Endothelial cell of umbilical vein (primary cell): ENCODE results near the gene LBX2.

Experiments
- EZH2 ChIP-seq: IDR thresholded peaks from 2 replicates; pipeline ENCODE4 v1.6.1; 2012; ENCODE audit warnings: borderline replicate concordance, low read depth, mild to moderate bottlenecking, moderate library complexity, low read length, inconsistent platforms; ENCODE audit not compliant: severe bottlenecking
- FOS ChIP-seq: IDR thresholded peaks from 2 replicates; pipeline ENCODE4 v1.6.1; 2011; ENCODE audit warnings: mild to moderate bottlenecking, low read length, moderate library complexity, borderline replicate concordance; ENCODE audit not compliant: insufficient read depth
- GATA2 ChIP-seq: IDR thresholded peaks from 2 replicates; pipeline ENCODE4 v1.7.0; 2011; ENCODE audit warnings: low read depth, mild to moderate bottlenecking, moderate library complexity, mixed read lengths, low read length; ENCODE audit not compliant: insufficient read length, insufficient read depth
- JUN ChIP-seq: IDR thresholded peaks from 2 replicates; pipeline ENCODE4 v1.6.1; 2011; ENCODE audit warnings: borderline replicate concordance, low read depth; ENCODE audit not compliant: insufficient read length, insufficient read depth
- MYC ChIP-seq: IDR thresholded peaks from one replicate; pipeline ENCODE4 v1.6.1; 2011; ENCODE audit warnings: mild to moderate bottlenecking, low read depth, low read length
- POLR2A ChIP-seq: IDR thresholded peaks from 2 replicates; pipeline ENCODE4 v1.6.1; 2012; ENCODE audit warnings: low read depth, mild to moderate bottlenecking, control low read depth, low read length
- POLR2AphosphoS5 ChIP-seq: IDR thresholded peaks from 2 replicates; pipeline ENCODE4 v1.6.1; 2012; ENCODE audit warnings: low read depth, mild to moderate bottlenecking, control low read depth, low read length, moderate library complexity; ENCODE audit not compliant: insufficient read depth
- TF ChIP-seq, protein P1 (sequence below), 2 donors: IDR thresholded peaks; 1 replicate in 1 of 2; 2 replicates in 1 of 2; pipeline ENCODE4 v1.5.1; 2011; ENCODE audit warnings: low read length in 2 of 2, mild to moderate bottlenecking in 2 of 2, moderate library complexity in 2 of 2, control low read depth in 1 of 2, inconsistent platforms in 1 of 2, low read depth in 1 of 2; ENCODE audit not compliant: insufficient read depth in 1 of 2; ENCODE audit errors: extremely low read depth in 1 of 2
- TF ChIP-seq, protein P2 (sequence below): IDR thresholded peaks from 2 replicates; pipeline ENCODE4 v1.6.1; 2011; ENCODE audit not compliant: insufficient read depth, insufficient read length

DNA sequence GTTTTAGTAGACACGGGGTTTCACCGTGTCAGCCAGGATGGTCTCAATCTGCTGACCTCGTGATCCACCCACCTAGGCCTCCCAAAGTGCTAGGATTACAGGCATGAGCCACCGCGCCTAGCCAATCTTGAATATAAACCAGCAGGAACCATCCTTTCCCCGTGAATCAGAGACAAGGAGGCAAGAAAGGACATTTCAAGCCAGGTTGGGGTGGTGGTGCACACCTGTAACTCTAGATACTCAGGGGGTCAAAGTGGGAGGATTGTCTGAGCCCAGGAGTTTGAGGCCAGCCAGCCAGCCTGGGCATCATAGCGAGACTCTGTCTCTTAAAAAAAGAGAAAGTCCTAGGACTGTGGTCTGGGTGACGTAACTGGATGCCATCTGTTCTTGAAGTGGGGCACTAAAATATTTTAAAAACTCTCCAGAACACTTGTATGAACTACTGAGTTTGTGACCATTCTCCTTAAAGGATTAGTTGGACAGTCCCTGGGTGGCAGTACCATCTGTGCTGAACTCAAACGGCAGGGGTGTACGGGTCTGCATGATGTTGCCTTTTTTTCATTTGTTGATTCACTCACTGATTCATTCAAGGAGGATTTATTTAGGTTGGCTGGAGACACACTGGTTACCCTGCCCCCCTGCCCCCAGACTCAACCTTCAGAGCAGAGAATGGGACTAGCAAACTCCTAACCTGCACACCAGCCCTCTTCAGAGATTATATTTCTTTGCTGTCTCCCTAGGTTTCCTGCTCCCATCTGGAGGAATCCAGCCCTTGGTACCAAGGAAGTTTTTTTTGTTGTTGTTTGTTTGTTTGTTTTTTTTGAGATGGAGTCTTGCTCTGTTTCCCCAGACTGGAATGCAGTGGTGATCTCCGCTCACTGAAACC lies 11.9 kb upstream of the LBX2 start:
- TF ChIP-seq, protein P1, sequence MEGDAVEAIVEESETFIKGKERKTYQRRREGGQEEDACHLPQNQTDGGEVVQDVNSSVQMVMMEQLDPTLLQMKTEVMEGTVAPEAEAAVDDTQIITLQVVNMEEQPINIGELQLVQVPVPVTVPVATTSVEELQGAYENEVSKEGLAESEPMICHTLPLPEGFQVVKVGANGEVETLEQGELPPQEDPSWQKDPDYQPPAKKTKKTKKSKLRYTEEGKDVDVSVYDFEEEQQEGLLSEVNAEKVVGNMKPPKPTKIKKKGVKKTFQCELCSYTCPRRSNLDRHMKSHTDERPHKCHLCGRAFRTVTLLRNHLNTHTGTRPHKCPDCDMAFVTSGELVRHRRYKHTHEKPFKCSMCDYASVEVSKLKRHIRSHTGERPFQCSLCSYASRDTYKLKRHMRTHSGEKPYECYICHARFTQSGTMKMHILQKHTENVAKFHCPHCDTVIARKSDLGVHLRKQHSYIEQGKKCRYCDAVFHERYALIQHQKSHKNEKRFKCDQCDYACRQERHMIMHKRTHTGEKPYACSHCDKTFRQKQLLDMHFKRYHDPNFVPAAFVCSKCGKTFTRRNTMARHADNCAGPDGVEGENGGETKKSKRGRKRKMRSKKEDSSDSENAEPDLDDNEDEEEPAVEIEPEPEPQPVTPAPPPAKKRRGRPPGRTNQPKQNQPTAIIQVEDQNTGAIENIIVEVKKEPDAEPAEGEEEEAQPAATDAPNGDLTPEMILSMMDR (IDR thresholded peaks at IDR 0.05; ENCODE audit: extremely low read depth in 1 of 2, insufficient read depth in 1 of 2, low read depth in 1 of 2, low read length in 2 of 2), result no peak
- TF ChIP-seq, protein P2, sequence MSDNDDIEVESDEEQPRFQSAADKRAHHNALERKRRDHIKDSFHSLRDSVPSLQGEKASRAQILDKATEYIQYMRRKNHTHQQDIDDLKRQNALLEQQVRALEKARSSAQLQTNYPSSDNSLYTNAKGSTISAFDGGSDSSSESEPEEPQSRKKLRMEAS, result no peak
- TF ChIP-seq POLR2A (no peak), POLR2AphosphoS5 (no peak), EZH2 (peak; percentile 61), FOS (no peak), MYC (no peak), JUN (no peak), GATA2 (no peak)
